AG04450 (cell line): ENCODE data around the gene MGAT4B. TPM values are rescaled to one million over a fixed set of nuclear protein-coding genes. Genes with fewer than 3 reads are reported as not detected.
A peak's percentile ranks its signal among the peaks of the same experiment; 100 is the strongest.
"Not testable (repeated sequence)": the region's sequence is repeated elsewhere in the genome, so short reads cannot be mapped to it uniquely, and the experiment has no call there.

Experiments
- CTCF ChIA-PET: fragments of 300-600, 350-600 bp; formaldehyde crosslinking; extraction: SDS; loops from one replicate; lab custom pipeline; 2022; ENCODE audit warnings: antibody characterized with exemption, inconsistent platforms; lab: Charles Lee
- POLR2A ChIA-PET: fragments of 350-600 bp; formaldehyde crosslinking; extraction: SDS; loops from one replicate; lab custom pipeline; 2021; ENCODE audit warnings: antibody characterized with exemption, inconsistent platforms; lab: Yijun Ruan, JAX
- DNase-seq: peaks from one replicate; pipeline ENCODE4 v3.0.0-alpha.2; 2011; ENCODE audit warnings: low read depth, low spot score
- H3K27ac ChIP-seq: one replicate; pipeline ENCODE4 v1.5.1; 2012; ENCODE audit warnings: low read depth, low read length, control low read depth
- H3K27me3 ChIP-seq: one replicate; pipeline ENCODE4 v1.6.0; 2012; ENCODE audit warnings: low read length; ENCODE audit not compliant: control insufficient read depth, insufficient read depth
- H3K4me3 ChIP-seq: 2 replicates; pipeline ENCODE4 v1.5.1; 2011; ENCODE audit warnings: mild to moderate bottlenecking, low read depth, low read length, control low read depth
- H3K9me3 ChIP-seq: 2 replicates; pipeline ENCODE4 v1.5.1; 2012; ENCODE audit warnings: low read length; ENCODE audit not compliant: control insufficient read depth, insufficient read depth
- polyA plus RNA-seq: library from polyadenylated mRNA; depleted of rRNA; stranded (reverse); fragments of >200 nt; gene quantifications from 2 replicates; pipeline ENCODE4 v1.2.3, GENCODE V29; 2011
- TF ChIP-seq, protein P1 (sequence below): IDR thresholded peaks from 2 replicates; pipeline ENCODE4 v1.5.1; 2011; ENCODE audit warnings: low read depth, low read length, control low read depth, inconsistent platforms

MGAT4B gene
- polyA plus RNA-seq, 1 experiment, result 102 TPM

DNA sequence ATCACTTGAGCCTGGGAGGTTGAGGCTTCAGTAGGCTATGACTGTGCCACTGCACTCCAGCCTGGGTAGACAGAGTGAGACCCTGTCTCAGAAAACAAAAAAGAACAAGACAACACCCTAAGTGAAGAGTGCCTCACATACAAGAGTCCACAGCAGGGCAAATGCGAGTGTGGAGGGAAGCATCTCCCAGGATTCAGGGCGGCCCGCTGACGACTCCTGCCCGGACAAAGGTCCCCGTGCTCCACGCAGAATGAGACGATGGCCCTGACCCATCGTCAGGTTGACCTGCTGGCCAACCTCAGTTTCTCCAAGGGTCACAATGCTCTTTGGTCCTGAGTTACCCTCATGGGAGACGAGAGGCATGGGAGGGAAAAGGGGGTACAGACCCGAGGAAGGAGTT, 33.7 kb upstream of the MGAT4B start:
- Histone ChIP-seq H3K9me3 (peaks cover 10% of the 10 kb centered on the region), H3K27ac (peak overlapping the region; percentile 21), H3K4me3 (no peak overlapping the region), H3K27me3 (no peaks in the 10 kb centered on the region)
- TF ChIP-seq, protein P1, sequence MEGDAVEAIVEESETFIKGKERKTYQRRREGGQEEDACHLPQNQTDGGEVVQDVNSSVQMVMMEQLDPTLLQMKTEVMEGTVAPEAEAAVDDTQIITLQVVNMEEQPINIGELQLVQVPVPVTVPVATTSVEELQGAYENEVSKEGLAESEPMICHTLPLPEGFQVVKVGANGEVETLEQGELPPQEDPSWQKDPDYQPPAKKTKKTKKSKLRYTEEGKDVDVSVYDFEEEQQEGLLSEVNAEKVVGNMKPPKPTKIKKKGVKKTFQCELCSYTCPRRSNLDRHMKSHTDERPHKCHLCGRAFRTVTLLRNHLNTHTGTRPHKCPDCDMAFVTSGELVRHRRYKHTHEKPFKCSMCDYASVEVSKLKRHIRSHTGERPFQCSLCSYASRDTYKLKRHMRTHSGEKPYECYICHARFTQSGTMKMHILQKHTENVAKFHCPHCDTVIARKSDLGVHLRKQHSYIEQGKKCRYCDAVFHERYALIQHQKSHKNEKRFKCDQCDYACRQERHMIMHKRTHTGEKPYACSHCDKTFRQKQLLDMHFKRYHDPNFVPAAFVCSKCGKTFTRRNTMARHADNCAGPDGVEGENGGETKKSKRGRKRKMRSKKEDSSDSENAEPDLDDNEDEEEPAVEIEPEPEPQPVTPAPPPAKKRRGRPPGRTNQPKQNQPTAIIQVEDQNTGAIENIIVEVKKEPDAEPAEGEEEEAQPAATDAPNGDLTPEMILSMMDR, result no peak
- CTCF ChIA-PET, result no interaction called here
- POLR2A ChIA-PET, result interaction anchor here (0.5 kb wide), 1 partner anchor 139 kb away, joined by 3 read pairs; no protein-coding TSS in a partner anchor
- DNase-seq, result no peak

DNA sequence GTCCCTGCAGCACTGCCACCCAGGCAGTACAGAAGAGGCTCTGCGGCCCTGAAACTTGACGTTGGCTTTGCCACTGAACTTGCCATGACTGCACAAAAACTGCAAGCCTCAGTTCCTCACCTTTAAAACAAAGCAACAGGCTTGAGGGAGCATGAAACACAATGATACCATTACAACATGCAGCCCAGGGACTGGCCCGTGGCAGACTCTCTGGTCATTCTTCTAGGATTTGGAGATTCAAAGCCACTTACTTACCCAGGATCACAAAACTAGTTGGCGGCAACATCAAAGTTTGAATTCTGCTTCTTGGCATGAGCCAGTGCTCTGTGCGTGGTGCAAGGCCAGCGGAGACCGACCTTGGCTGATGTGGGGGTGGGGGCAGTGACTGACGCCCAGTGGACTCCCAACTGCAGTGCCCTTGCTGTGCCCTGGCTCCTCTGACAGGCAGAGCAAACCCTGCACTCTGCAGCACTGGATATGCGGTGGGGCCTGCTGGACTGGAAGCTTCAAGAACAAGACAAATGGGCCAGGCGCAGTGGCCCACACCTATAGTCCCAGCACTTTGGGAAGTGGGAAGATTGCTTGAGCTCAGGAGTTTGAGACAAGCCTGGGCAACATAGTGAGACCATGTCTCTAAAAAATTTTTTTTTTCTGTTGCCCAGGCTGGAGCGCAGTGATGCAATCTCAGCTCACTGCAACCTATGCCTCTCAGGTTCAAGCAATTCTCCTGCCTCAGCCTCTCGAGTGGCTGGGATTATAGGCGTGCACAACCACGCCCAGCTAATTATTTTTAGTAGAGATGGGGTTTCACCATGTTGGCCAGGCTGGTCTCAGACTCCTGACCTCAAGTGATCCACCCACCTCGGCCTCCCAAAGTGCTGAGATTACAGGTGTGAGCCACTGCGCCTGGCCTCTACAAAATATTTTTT, 32.9 kb upstream of the MGAT4B start:
- ChIA-PET POLR2A (interaction anchor here (0.6 to 0.7 kb wide), 2 partner anchors 13 to 83 kb away, joined by 5 read pairs; no protein-coding TSS in a partner anchor), CTCF (no interaction called here)
- Histone ChIP-seq H3K4me3 (no peak overlapping the region), H3K27me3 (no peaks in the 10 kb centered on the region), H3K27ac (peak overlapping the region; percentile 21), H3K9me3 (peaks cover 6% of the 10 kb centered on the region)
- no peak for DNase-seq
- TF ChIP-seq, protein P1, result no peak

DNA sequence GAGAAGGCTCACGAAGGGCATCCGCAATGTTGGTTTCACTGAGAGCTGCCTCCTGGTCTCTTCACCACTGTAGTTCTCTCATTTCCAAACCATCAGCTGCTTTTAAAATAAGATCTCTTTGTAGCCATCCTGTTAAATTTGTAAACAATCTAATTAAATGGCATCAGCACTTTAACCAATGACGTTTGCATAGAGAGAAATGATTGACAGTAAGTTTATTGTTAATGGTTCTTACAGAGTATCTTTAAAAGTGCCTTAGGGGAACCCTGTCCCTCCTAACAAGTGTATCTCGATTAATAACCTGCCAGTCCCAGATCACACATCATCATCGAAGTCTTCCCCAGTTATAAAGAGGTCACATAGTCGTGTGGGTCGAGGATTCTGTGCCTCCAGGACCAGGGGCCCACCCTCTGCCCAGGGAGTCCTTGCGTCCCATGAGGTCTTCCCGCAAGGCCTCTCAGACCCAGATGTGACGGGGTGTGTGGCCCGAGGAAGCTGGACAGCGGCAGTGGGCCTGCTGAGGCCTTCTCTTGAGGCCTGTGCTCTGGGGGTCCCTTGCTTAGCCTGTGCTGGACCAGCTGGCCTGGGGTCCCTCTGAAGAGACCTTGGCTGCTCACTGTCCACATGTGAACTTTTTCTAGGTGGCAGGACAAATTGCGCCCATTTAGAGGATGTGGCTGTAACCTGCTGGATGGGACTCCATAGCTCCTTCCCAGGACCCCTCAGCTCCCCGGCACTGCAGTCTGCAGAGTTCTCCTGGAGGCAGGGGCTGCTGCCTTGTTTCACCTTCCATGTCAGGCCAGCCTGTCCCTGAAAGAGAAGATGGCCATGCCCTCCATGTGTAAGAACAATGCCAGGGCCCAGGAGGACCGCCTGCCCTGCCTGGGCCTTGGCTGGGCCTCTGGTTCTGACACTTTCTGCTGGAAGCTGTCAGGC, 30.7 kb upstream of the MGAT4B start:
- POLR2A ChIA-PET, result interaction anchor here (0.9 to 1.8 kb wide), 2 partner anchors 17 to 18 kb away, joined by 3 to 7 read pairs; partner anchors contain the start of gene SQSTM1
- no peak for DNase-seq
- CTCF ChIA-PET, result no interaction called here

DNA sequence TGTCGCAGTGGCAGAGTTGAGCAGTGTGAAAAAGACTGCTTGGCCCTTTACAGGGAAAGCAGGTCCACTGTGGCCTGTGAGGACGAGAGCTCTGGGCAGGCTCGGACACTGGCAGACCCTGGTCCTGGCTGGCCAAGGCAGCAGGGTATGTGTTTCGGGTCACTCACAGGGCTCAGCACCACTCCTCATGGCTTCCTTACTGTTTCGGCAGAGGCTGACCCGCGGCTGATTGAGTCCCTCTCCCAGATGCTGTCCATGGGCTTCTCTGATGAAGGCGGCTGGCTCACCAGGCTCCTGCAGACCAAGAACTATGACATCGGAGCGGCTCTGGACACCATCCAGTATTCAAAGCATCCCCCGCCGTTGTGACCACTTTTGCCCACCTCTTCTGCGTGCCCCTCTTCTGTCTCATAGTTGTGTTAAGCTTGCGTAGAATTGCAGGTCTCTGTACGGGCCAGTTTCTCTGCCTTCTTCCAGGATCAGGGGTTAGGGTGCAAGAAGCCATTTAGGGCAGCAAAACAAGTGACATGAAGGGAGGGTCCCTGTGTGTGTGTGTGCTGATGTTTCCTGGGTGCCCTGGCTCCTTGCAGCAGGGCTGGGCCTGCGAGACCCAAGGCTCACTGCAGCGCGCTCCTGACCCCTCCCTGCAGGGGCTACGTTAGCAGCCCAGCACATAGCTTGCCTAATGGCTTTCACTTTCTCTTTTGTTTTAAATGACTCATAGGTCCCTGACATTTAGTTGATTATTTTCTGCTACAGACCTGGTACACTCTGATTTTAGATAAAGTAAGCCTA, 29.8 kb upstream of the MGAT4B start:
- Histone ChIP-seq H3K27ac (peak overlapping the region; percentile 57), H3K9me3 (no peaks in the 10 kb centered on the region; the same call in 1 of the 2 replicates), H3K4me3 (no peak overlapping the region), H3K27me3 (no peaks in the 10 kb centered on the region)
- ChIA-PET CTCF (no interaction called here), POLR2A (interaction anchor here (0.9 to 1.8 kb wide), 2 partner anchors 16 to 17 kb away, joined by 3 to 7 read pairs; partner anchors contain the start of gene SQSTM1)
- DNase-seq, result no peak
- TF ChIP-seq, protein P1, result no peak

More for the DNA sequence above, 30.7 kb upstream of the MGAT4B start:
- TF ChIP-seq, protein P1, result no peak
- H3K27me3 ChIP-seq, result no peaks in the 10 kb centered on the region
- peak overlapping the region; percentile 73 for H3K27ac ChIP-seq
- H3K9me3 ChIP-seq, result no peaks in the 10 kb centered on the region; the same call in 1 of the 2 replicates
- no peak overlapping the region for H3K4me3 ChIP-seq

DNA sequence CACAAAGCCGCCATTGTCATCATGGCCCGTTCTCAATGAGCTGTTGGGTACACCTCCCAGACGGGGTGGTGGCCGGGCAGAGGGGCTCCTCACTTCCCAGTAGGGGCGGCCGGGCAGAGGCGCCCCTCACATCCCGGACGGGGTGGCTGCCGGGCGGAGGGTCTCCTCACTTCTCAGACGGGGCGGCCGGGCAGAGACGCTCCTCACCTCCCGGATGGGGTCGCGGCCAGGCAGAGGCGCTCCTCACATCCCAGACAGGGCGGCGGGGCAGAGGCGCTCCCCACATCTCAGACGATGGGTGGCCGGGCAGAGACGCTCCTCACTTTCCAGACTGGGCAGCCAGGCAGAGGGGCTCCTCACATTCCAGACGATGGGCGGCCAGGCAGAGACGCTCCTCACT, 28.2 kb upstream of the MGAT4B start:
- H3K27ac ChIP-seq, POLR2A ChIA-PET, H3K27me3 ChIP-seq, CTCF ChIA-PET, DNase-seq, H3K9me3 ChIP-seq, H3K4me3 ChIP-seq: not testable (repeated sequence)
